Measurements from ENCODE around the gene GCK.

The GCK gene

DNA sequence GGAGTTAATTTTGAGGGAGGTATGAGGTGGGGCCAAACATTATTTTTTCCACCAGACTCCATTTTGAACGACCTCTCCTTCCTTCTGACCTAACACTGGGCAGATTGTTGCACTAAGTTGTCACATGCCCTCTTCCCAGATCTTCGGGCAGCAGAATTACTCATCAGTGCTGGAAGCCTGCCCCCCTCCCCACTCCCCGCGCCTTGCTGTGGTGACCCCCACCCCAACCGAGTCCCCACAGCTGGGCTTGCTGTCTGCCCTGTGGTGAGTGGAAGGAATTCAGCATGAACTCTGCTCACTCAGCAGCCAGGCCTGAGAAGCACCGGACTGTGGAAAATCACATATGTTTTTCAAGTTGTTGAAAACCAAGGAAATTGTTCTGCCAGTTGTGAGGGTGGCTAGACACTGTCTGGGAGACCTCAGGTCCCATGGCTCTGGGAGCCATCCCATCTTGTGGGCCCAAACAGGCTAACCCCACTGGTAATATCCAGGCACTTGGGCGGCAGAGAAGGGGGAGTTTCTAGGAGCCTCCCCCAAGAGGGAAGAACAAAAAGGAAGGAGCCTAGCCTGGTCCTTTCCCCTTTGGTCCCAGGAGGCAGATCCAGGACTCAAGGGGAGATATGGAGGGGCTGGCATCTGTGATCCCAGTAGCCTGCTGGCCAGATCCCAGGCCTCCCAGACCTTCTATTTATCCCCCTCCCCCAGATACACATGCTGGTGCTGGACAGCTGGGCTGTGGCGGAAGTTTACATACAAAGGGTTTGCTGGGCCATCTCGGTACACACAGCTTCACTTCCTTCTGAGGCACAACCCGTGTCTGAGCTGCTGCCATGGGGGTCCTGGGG is 88.6 kb downstream of the GCK start:
- H3K27ac ChIP-seq: no peak overlapping the region
- TF ChIP-seq ZFX (IDR thresholded peaks at IDR 0.05; ENCODE audit: borderline replicate concordance): no peak
- TF ChIP-seq, protein P1, sequence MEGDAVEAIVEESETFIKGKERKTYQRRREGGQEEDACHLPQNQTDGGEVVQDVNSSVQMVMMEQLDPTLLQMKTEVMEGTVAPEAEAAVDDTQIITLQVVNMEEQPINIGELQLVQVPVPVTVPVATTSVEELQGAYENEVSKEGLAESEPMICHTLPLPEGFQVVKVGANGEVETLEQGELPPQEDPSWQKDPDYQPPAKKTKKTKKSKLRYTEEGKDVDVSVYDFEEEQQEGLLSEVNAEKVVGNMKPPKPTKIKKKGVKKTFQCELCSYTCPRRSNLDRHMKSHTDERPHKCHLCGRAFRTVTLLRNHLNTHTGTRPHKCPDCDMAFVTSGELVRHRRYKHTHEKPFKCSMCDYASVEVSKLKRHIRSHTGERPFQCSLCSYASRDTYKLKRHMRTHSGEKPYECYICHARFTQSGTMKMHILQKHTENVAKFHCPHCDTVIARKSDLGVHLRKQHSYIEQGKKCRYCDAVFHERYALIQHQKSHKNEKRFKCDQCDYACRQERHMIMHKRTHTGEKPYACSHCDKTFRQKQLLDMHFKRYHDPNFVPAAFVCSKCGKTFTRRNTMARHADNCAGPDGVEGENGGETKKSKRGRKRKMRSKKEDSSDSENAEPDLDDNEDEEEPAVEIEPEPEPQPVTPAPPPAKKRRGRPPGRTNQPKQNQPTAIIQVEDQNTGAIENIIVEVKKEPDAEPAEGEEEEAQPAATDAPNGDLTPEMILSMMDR (IDR thresholded peaks at IDR 0.05): no peak

DNA sequence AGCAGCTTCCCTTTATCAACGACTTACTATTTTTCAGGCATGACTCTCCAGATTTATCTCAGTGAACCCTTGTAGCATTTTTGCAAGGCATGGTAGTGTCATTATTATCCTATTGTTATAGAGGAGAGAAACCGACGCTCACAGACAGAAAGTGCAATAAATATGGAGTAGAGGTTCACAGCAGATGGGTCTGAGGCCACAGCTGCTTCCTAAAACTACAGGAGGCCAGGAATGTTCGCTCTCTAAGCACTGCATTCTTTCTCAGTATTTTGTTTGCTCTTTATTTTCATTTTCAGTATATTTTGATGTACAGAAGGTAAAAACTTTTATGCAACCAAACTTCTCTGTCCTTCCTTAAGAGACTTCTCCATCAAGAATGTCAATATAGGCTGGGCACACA is 89.6 kb downstream of the GCK start:
- TF ChIP-seq, protein P1 (IDR thresholded peaks at IDR 0.05): no peak
- TF ChIP-seq ZFX (IDR thresholded peaks at IDR 0.05; ENCODE audit: borderline replicate concordance): no peak
- H3K27ac ChIP-seq: no peak overlapping the region

DNA sequence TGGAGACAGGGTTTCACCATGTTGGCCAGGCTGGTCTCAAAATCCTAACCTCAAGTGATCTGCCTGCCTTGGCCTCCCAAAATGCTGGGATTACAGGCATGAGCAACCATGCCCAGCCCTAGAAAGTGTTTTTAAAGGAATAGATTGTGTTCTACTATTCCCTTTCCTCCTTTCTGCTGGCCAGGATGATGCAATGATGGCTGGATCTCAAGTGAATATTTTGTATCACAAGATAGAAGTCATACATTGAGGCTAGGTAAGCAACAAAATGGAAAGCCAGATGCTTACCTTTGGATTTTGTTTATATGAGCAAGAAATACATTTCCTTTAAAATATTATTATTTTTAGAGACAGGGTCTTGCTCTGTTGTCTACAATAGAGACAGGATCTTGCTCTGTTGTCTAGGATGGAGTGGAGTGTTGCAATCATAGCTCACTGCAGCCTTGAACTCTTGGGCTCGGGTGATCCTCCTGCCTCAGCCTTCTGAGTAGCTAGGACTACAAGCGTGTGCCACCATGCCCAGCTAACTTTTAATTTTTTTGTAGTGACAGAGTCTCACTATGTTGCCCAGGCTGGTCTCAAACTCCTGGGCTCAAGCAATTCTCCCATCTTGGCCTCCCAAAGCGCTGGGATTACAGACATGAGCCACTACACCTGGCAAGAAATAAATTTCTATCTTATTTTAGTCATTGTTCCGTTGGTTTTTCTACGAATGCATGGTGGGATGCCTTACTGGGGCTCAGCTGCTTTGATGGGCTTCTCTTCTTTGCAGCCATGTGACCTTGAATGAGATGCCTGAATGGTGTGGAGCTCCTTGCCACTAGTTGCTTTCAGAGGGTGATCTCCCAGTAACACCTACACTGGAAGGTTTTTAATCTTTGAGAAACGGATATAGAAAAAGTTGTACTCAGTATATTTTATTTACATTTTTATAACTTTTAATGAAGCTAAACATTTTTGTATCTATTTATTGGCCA is 90.9 kb downstream of the GCK start:
- TF ChIP-seq, protein P1 (IDR thresholded peaks at IDR 0.05): no peak
- no peak for TF ChIP-seq ZFX (IDR thresholded peaks at IDR 0.05; ENCODE audit: borderline replicate concordance)
- H3K27ac ChIP-seq: no peak overlapping the region

DNA sequence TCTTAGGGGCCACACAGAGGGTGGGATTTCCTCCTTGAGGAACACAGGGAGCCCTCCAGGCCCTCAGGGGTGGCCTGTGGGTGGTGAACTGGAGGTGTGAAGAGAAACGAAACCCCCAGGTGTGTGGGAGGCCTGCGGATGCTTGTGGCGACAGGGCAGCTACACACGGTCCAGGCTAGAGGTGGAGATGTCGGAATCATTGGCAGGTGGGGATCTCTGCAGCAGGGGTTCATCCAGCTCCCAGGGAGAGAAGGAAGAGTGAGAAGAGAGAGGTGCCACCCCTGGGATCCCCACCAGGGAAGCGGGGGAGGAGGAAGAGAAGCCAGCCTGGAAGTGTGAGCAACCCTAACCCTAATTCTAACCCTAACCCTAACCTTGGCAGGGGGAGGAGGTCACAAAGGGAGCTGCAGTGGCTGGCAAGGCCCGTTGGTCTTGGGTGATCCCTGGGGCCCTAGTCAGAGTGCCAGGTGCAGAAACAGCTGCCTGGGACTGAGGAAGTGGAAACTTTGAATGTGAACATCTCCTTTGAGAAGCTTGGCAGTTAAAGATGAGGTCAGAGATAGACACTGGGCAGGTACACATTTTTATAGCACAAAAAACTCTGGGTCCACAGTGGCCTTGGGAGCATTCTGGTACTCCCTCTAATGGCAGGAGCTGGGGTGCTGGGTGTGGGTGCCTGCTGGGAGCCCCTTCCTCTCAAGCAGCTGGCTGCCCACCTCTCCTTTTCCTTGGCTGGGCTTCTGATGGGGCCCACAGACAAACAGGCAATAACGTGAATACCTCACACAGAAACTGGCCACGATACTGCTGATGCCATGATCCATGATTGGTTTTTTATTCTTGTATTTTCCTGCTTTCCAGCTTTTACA is 91.9 kb downstream of the GCK start:
- no peak overlapping the region for H3K27ac ChIP-seq
- TF ChIP-seq ZFX (IDR thresholded peaks at IDR 0.05; ENCODE audit: borderline replicate concordance): no peak
- TF ChIP-seq, protein P1 (IDR thresholded peaks at IDR 0.05): no peak

DNA sequence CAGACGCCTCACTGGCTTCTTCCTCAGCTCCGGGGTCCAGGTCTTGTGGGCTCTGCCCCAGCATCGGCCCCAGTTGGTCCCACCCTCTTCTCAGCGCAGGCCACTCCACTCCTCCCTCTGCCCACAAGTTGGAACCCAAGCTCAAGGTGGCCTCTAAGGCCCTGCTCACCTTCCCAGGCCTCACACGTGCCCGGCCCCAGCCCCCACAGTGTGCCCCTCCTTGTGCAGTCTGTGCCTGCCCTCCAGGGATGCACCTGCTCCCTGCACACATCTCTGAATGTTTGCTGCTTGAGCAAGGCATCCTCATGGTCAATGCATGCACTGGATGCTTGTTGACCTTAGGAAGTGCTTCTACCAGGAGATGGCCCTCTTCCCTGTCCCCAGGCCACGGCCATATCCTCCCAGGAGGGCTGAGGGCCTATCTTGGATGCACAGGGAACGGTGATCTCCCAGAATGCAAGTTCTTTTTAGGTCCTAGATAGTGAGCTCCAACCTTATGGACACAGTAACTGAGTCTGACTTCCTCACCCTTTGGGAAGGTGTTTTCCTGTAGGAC is 92.8 kb downstream of the GCK start:
- H3K27ac ChIP-seq: no peak overlapping the region
- TF ChIP-seq ZFX (IDR thresholded peaks at IDR 0.05; ENCODE audit: borderline replicate concordance): no peak
- TF ChIP-seq, protein P1 (IDR thresholded peaks at IDR 0.05): no peak

DNA sequence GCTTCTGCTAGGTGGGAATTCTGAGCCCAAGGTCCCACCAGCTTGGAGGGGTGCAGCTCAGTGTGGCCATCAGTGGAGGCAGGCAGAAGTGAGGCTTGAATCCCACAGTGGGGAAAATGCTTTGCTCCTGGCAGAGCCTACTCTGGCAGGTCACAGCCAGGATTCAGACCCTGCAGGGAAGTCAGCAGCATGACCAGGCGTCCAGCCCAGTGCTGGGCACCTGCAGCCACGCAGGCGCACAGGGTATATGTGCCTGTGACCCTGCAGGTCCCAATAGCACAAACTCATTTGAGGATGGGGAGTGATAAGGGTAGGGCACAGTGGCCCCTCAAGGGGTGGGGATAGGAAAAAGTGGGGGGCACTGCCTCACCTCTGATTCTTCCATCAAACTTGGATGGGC is 93.5 kb downstream of the GCK start:
- H3K27ac ChIP-seq: no peak overlapping the region
- TF ChIP-seq, protein P1 (IDR thresholded peaks at IDR 0.05): no peak
- no peak for TF ChIP-seq ZFX (IDR thresholded peaks at IDR 0.05; ENCODE audit: borderline replicate concordance)

All from 22Rv1 (cell line).